HG03066 (cell line): ENCODE data around the gene BTNL2.
"Not testable (repeated sequence)": the region's sequence is repeated elsewhere in the genome, so short reads cannot be mapped to it uniquely, and the experiment has no call there.

ENCODE experiments used
- ATAC-seq: cut with Tn5 transposase; IDR thresholded peaks from one replicate; pipeline ENCODE4 v1.9.1; 2021; ENCODE audit warnings: low read depth; ENCODE audit not compliant: unreplicated experiment

Gene BTNL2

GRCh38 chr6:32371229-32371628 lies 35.8 kb downstream of the BTNL2 start:
- ATAC-seq: no peak

GRCh38 chr6:32370505-32370904 lies 36.5 kb downstream of the BTNL2 start:
- no peak for ATAC-seq

- ATAC-seq: no peak
These were observed 37.3 kb downstream of the BTNL2 start for GRCh38 chr6:32369660-32370059.

DNA sequence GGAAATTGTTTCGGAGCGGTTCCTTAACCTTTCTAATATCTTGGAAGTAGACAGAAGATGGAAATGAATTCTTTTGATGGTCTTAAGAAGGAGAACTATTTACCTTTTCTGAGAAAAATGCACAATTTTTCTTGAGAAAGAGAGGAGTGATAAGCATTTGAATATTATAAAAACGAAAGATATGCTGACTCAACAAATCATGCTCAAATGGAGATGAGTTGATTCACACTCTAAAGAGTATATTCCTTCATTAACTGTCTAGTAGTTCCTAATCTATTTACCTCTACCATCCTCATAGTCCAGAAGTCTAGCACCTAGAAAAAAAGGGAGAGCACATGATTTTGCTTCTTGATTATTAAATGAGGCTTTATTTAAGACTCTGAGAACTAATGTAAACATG lies 39.3 kb downstream of the BTNL2 start:
- no peak for ATAC-seq

GRCh38 chr6:32359225-32359624 lies 47.8 kb downstream of the BTNL2 start:
- ATAC-seq: not testable (repeated sequence)

DNA sequence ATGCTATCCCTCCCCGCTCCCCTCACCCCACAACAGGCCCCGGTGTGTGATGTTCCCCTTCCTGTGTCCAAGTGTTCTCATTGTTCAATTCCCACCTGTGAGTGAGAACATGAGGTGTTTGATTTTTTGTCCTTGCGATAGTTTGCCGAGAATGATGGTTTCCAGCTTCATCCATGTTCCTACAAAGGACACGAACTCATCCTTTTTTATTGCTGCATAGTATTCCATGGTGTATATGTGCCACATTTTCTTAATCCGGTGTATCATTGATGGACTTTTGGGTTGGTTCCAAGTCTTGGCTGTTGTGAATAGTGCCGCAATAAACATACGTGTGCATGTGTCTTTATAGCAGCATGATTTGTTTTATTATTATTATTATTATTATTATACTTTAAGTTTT lies 48.4 kb downstream of the BTNL2 start:
- ATAC-seq: not testable (repeated sequence)

- ATAC-seq: no peak
These were observed 52.0 kb downstream of the BTNL2 start for GRCh38 chr6:32355018-32355417.

GRCh38 chr6:32353348-32353747 lies 53.6 kb downstream of the BTNL2 start:
- ATAC-seq: no peak
